ENCODE measurements around the gene EXOC3. TPM values are rescaled to one million over a fixed set of nuclear protein-coding genes. Genes with fewer than 3 reads are reported as not detected.

The EXOC3 gene
- total RNA-seq, 4 donors from 2014 or later, result 32.4 to 84.8 (median 49.2) TPM

GRCh38 chr5:439636-440035 is 3.3 kb upstream of the EXOC3 start:
- no peak for TF ChIP-seq CTCF (IDR thresholded peaks at IDR 0.05; ENCODE audit: low read depth)

- TF ChIP-seq CTCF (IDR thresholded peaks at IDR 0.05; ENCODE audit: low read depth), result no peak
These were observed 2.4 kb upstream of the EXOC3 start for GRCh38 chr5:440401-441201.

- no peak for TF ChIP-seq CTCF (IDR thresholded peaks at IDR 0.05; ENCODE audit: low read depth)
These were observed 1.0 kb upstream of the EXOC3 start for GRCh38 chr5:441996-442334.

GRCh38 chr5:443239-444151 is 519 bp downstream of the EXOC3 start:
- no peak for TF ChIP-seq CTCF (IDR thresholded peaks at IDR 0.05; ENCODE audit: low read depth)

GRCh38 chr5:444226-444625 is 1.2 kb downstream of the EXOC3 start:
- no peak for TF ChIP-seq CTCF (IDR thresholded peaks at IDR 0.05; ENCODE audit: low read depth)

- no peak for TF ChIP-seq CTCF (IDR thresholded peaks at IDR 0.05; ENCODE audit: low read depth)
These were observed 2.6 kb downstream of the EXOC3 start for GRCh38 chr5:445591-445990.
